Kidney epithelial cell (primary cell): ENCODE measurements around the gene PI4KA. TPM values are rescaled to one million over a fixed set of nuclear protein-coding genes. Genes with fewer than 3 reads are reported as not detected.
"Not testable (repeated sequence)": the region's sequence is repeated elsewhere in the genome, so short reads cannot be mapped to it uniquely, and the experiment has no call there.

Experiments used
- DNase-seq: peaks from one replicate; pipeline ENCODE4 v3.0.0-alpha.2; 2010; ENCODE audit warnings: low read depth
- H3K27me3 ChIP-seq: 2 replicates; pipeline ENCODE4 v1.6.0; 2011; ENCODE audit warnings: low read length; ENCODE audit not compliant: control insufficient read depth, insufficient read depth
- H3K36me3 ChIP-seq: 2 replicates; pipeline ENCODE4 v1.5.1; 2011; ENCODE audit warnings: low read length; ENCODE audit not compliant: control insufficient read depth, insufficient read depth
- H3K4me3 ChIP-seq: 2 replicates; pipeline ENCODE4 v1.5.1; 2011; ENCODE audit warnings: low read depth, mild to moderate bottlenecking, control low read depth, low read length
- total RNA-seq: library from RNA; depleted of rRNA; stranded (reverse); fragments of >200 nt; gene quantifications from 2 replicates; pipeline ENCODE4 v1.2.3, GENCODE V29; 2015
- TF ChIP-seq, protein P1 (sequence below): IDR thresholded peaks from 2 replicates; pipeline ENCODE4 v1.5.1; 2011; ENCODE audit warnings: mild to moderate bottlenecking, moderate library complexity, low read length, control low read depth, inconsistent platforms; ENCODE audit not compliant: insufficient read depth, poor library complexity, severe bottlenecking

The PI4KA gene
- total RNA-seq, 1 donor from 2014 or later, result 50.6 TPM

GRCh38 chr22:20741634-20742581 lies 116.7 kb downstream of the PI4KA start:
- Histone ChIP-seq H3K27me3 (no peaks in the 10 kb centered on the region), H3K4me3 (no peak overlapping the region), H3K36me3 (peaks cover 1% of the 10 kb centered on the region)
- no peak for DNase-seq
- TF ChIP-seq, protein P1, sequence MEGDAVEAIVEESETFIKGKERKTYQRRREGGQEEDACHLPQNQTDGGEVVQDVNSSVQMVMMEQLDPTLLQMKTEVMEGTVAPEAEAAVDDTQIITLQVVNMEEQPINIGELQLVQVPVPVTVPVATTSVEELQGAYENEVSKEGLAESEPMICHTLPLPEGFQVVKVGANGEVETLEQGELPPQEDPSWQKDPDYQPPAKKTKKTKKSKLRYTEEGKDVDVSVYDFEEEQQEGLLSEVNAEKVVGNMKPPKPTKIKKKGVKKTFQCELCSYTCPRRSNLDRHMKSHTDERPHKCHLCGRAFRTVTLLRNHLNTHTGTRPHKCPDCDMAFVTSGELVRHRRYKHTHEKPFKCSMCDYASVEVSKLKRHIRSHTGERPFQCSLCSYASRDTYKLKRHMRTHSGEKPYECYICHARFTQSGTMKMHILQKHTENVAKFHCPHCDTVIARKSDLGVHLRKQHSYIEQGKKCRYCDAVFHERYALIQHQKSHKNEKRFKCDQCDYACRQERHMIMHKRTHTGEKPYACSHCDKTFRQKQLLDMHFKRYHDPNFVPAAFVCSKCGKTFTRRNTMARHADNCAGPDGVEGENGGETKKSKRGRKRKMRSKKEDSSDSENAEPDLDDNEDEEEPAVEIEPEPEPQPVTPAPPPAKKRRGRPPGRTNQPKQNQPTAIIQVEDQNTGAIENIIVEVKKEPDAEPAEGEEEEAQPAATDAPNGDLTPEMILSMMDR, result peak; percentile 68

GRCh38 chr22:20741008-20741633 lies 117.5 kb downstream of the PI4KA start:
- Histone ChIP-seq H3K27me3 (no peaks in the 10 kb centered on the region), H3K36me3 (peaks cover 1% of the 10 kb centered on the region), H3K4me3 (no peak overlapping the region)
- DNase-seq, result no peak
- TF ChIP-seq, protein P1, result no peak

DNA sequence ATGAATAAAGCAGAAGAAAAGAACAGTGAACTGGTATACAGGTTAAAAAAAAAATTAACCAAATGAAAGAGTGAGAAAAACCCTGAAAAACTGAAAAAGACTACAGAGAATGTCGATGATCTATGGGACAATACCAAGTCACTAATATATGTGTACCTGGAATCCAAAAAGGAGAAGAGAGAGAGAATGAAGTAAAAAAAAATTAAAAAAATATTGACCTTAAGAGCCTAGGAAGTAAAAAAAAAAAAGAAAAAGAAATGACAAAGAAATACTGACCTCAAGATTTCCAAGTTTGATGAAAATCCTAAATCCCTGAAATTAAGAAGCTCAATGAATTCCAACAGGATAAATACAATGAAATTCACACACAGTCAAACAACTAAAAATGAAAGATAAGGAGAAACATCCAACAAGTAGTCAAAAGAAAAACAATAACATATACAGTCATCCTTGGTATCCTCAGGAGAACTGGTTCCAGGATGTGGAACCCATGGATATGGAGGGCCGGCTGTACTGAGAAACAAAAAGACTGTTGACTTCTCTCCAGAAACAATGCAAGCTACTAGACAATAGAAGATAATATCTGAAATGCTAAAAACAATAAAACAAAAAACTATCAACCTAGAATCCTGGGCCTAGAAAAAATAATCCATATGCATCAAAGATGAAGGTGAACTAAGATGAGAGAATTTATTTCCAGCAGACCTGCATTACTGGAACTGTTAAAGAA lies 118.2 kb downstream of the PI4KA start:
- no peak for DNase-seq
- Histone ChIP-seq H3K4me3 (no peak overlapping the region), H3K36me3 (peaks cover 1% of the 10 kb centered on the region), H3K27me3 (no peaks in the 10 kb centered on the region)
- TF ChIP-seq, protein P1, result no peak

DNA sequence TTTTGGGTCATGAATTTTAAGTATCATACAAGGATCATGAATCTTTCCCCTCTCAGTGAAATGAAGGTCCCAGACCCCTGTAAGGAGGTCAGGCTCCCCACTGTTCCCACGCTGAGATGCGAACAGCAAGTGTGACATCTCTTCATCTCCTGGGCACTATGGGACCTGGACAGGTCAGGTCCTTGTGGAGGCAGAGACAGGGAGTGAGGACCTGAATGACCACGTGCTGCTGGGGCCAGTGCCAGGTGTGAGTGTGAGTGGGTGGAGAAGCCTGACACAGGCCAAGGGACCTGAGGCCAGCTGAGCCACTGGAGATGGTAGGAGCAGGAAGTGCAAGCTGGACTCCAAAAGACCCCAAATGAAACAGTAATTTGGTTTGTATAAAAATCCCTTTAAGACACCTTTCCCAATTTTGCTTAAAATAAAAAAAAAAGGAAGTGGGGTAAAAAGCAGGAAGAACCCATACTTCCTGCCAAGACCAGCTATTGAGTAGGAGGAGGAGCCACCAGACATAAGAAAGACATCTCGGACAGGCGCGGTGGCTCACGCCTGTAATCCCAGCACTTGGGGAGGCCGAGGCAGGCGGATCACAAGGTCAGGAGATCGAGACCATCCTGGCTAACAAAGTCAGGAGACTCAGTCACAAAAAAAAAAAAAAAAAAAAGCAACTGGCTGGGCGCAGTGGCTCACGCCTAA lies 120.1 kb downstream of the PI4KA start:
- DNase-seq, result no peak
- Histone ChIP-seq H3K4me3 (no peak overlapping the region), H3K27me3 (no peaks in the 10 kb centered on the region), H3K36me3 (peaks cover 1% of the 10 kb centered on the region)
- TF ChIP-seq, protein P1, result no peak

- H3K36me3 ChIP-seq, DNase-seq: not testable (repeated sequence)
Observed at GRCh38 chr22:20736891-20737290, 121.7 kb downstream of the PI4KA start.

GRCh38 chr22:20735356-20736162 lies 123.1 kb downstream of the PI4KA start:
- H3K27me3 ChIP-seq, H3K4me3 ChIP-seq, H3K36me3 ChIP-seq, DNase-seq: not testable (repeated sequence)

More at GRCh38 chr22:20736891-20737290, 121.7 kb downstream of the PI4KA start:
- not testable (repeated sequence) for H3K27me3 ChIP-seq, H3K4me3 ChIP-seq

GRCh38 chr22:20732431-20732830 lies 126.2 kb downstream of the PI4KA start:
- not testable (repeated sequence) for H3K36me3 ChIP-seq, DNase-seq, H3K4me3 ChIP-seq, H3K27me3 ChIP-seq
